Calu3 (cell line): Measurements from ENCODE around the gene GYS2. TPM values are rescaled to one million over a fixed set of nuclear protein-coding genes. Genes with fewer than 3 reads are reported as not detected.

Experiments
- BruUV-seq: library from RNA; stranded (reverse); fragments of 400-500 nt; replicated peaks from 2 replicates; lab custom pipeline; 2021; lab: Mats Ljungman, UMichigan
- CTCF ChIA-PET: fragments of 300-600 bp; sonication (Branson Sonifier 250); formaldehyde crosslinking; loops from one replicate; lab custom pipeline; 2022; ENCODE audit warnings: antibody characterized with exemption; lab: Charles Lee
- DNase-seq: peaks from one replicate; pipeline ENCODE4 v3.0.0; 2022
- H3K27ac Mint-ChIP-seq: one replicate; pipeline ENCODE4 v1.8.0; 2022; ENCODE audit warnings: mixed read lengths; ENCODE audit not compliant: unreplicated experiment
- H3K27me3 Mint-ChIP-seq: one replicate; pipeline ENCODE4 v1.8.0; 2022; ENCODE audit warnings: mixed read lengths; ENCODE audit not compliant: unreplicated experiment
- H3K36me3 Mint-ChIP-seq: one replicate; pipeline ENCODE4 v1.8.0; 2022; ENCODE audit warnings: mild to moderate bottlenecking, moderate library complexity, mixed read lengths; ENCODE audit not compliant: insufficient read depth, unreplicated experiment
- H3K4me1 Mint-ChIP-seq: one replicate; pipeline ENCODE4 v1.8.0; 2022; ENCODE audit warnings: mild to moderate bottlenecking, low read depth, mixed read lengths; ENCODE audit not compliant: unreplicated experiment
- H3K4me3 Mint-ChIP-seq: one replicate; pipeline ENCODE4 v1.8.0; 2022; ENCODE audit warnings: mild to moderate bottlenecking, low read depth, moderate library complexity, mixed read lengths; ENCODE audit not compliant: unreplicated experiment
- H3K9me3 Mint-ChIP-seq: one replicate; pipeline ENCODE4 v1.8.0; 2022; ENCODE audit warnings: low read depth, mixed read lengths; ENCODE audit not compliant: unreplicated experiment
- CTCF ChIP-seq: fragments of 200-600 bp; IDR thresholded peaks from one replicate; pipeline ENCODE4 v1.8.0; 2022; ENCODE audit warnings: antibody characterized with exemption; ENCODE audit not compliant: unreplicated experiment
- intact Hi-C: fragments of 100-400 bp; cut with micrococcal nuclease; formaldehyde crosslinking; loops from one replicate; pipeline ENCODE4 v1.10.0; 2022; ENCODE audit not compliant: unreplicated experiment
- total RNA-seq: library from RNA; stranded (reverse); gene quantifications from 2 replicates; pipeline ENCODE4 v1.2.3, GENCODE V29; 2022

The GYS2 gene
- total RNA-seq, 1 experiment from 2014 or later = not detected

- intact Hi-C loops = no loop called here
- Mint-ChIP-seq H3K4me3 (no peak overlapping the region), H3K9me3 (peaks cover 8% of the 10 kb centered on the region), H3K36me3 (peaks cover 5% of the 10 kb centered on the region), H3K27ac (no peak overlapping the region), H3K4me1 (no peaks in the 10 kb centered on the region), H3K27me3 (peaks cover 26% of the 10 kb centered on the region)
- no peak for TF ChIP-seq CTCF
- no peak for DNase-seq
- no TSS peak for BruUV-seq
- CTCF ChIA-PET = no interaction called here
Measured at GRCh38 chr12:21528953-21529352, 75.7 kb downstream of the GYS2 start.

GRCh38 chr12:21527451-21528180 is 77.0 kb downstream of the GYS2 start:
- Mint-ChIP-seq H3K36me3 (peaks cover 5% of the 10 kb centered on the region), H3K27me3 (peaks cover 26% of the 10 kb centered on the region), H3K4me1 (no peaks in the 10 kb centered on the region), H3K27ac (no peak overlapping the region), H3K9me3 (peaks cover 8% of the 10 kb centered on the region), H3K4me3 (peak overlapping the region; percentile 69)
- TF ChIP-seq CTCF = no peak
- CTCF ChIA-PET = no interaction called here
- intact Hi-C loops = loop anchor here (1.0 kb wide), 1 partner anchor 28 kb away; no protein-coding TSS in a partner anchor
- no TSS peak for BruUV-seq
- peak; percentile 52 for DNase-seq

GRCh38 chr12:21526721-21527345 is 77.8 kb downstream of the GYS2 start:
- Mint-ChIP-seq H3K4me1 (no peaks in the 10 kb centered on the region), H3K9me3 (peaks cover 8% of the 10 kb centered on the region), H3K27me3 (peaks cover 26% of the 10 kb centered on the region), H3K36me3 (peaks cover 5% of the 10 kb centered on the region), H3K4me3 (peak overlapping the region; percentile 69), H3K27ac (no peak overlapping the region)
- CTCF ChIA-PET = no interaction called here
- intact Hi-C loops = loop anchor here (1.0 kb wide), 1 partner anchor 28 kb away; no protein-coding TSS in a partner anchor
- no TSS peak for BruUV-seq
- no peak for TF ChIP-seq CTCF
- DNase-seq = no peak

GRCh38 chr12:21526053-21526452 is 78.6 kb downstream of the GYS2 start, which contains the start of gene SPX:
TSS of gene SPX (plus strand) at chr12:21526296. CDS start at chr12:21526473, 177 bp downstream.
- Mint-ChIP-seq H3K4me3 (no peak within 1 kb of the TSS), H3K27ac (no peak within 1 kb of the TSS), H3K27me3 (peaks cover 25% of the 10 kb centered on the region), H3K4me1 (no peaks in the 10 kb centered on the region), H3K36me3 (peaks cover 5% of the 10 kb centered on the region), H3K9me3 (peaks cover 8% of the 10 kb centered on the region)
- intact Hi-C loops = no loop called here
- no peak for DNase-seq
- no TSS peak for BruUV-seq
- CTCF ChIA-PET = interaction anchor here (0.6 kb wide), 1 partner anchor 888 kb away, joined by 7 read pairs; no protein-coding TSS in a partner anchor
- TF ChIP-seq CTCF = no peak
